ENCODE results near the gene NEK1.

NEK1 gene

GRCh38 chr4:169601016-169601771 is 11.2 kb downstream of the NEK1 start:
- Histone ChIP-seq H3K36me3 (replicated peaks) (no peaks in the 10 kb centered on the region), H3K4me3 (ENCODE audit: low read depth, low read length) (no peak overlapping the region), H3K27me3 (replicated peaks) (no peaks in the 10 kb centered on the region), H3K27ac (no peak overlapping the region)
- no peak for TF ChIP-seq CTCF (IDR thresholded peaks at IDR 0.05; ENCODE audit: low read depth, low read length, missing control alignments)
- DNase-seq, result no peak
- in situ Hi-C loops (cut with HindIII; ENCODE audit: low pct_ligation_motif_present, low sequenced_read_pairs), result no loop called here

- no peak overlapping the region for H3K27ac ChIP-seq
- no peak for TF ChIP-seq CTCF (IDR thresholded peaks at IDR 0.05; ENCODE audit: low read depth, low read length, missing control alignments)
- H3K27me3 ChIP-seq (replicated peaks), result no peaks in the 10 kb centered on the region
- no peak overlapping the region for H3K4me3 ChIP-seq (ENCODE audit: low read depth, low read length)
- no peak for DNase-seq
- H3K36me3 ChIP-seq (replicated peaks), result no peaks in the 10 kb centered on the region
- in situ Hi-C loops (cut with HindIII; ENCODE audit: low pct_ligation_motif_present, low sequenced_read_pairs), result no loop called here
Observed at GRCh38 chr4:169594560-169595195, 17.7 kb downstream of the NEK1 start.

- Histone ChIP-seq H3K27me3 (replicated peaks) (no peaks in the 10 kb centered on the region), H3K27ac (no peak overlapping the region), H3K4me3 (ENCODE audit: low read depth, low read length) (no peak overlapping the region), H3K36me3 (replicated peaks) (no peaks in the 10 kb centered on the region)
- in situ Hi-C loops (cut with HindIII; ENCODE audit: low pct_ligation_motif_present, low sequenced_read_pairs), result no loop called here
- no peak for DNase-seq
- no peak for TF ChIP-seq CTCF (IDR thresholded peaks at IDR 0.05; ENCODE audit: low read depth, low read length, missing control alignments)
Observed at GRCh38 chr4:169593050-169593560, 19.3 kb downstream of the NEK1 start.

GRCh38 chr4:169583563-169583962 is 28.8 kb downstream of the NEK1 start:
- Histone ChIP-seq H3K27me3 (replicated peaks) (no peaks in the 10 kb centered on the region), H3K27ac (peak overlapping the region; percentile 33), H3K4me3 (ENCODE audit: low read depth, low read length) (no peak overlapping the region), H3K36me3 (replicated peaks) (peaks cover 4% of the 10 kb centered on the region)
- in situ Hi-C loops (cut with HindIII; ENCODE audit: low pct_ligation_motif_present, low sequenced_read_pairs), result no loop called here
- peak; percentile 6 for DNase-seq
- no peak for TF ChIP-seq CTCF (IDR thresholded peaks at IDR 0.05; ENCODE audit: low read depth, low read length, missing control alignments)

GRCh38 chr4:169582706-169583105 is 29.7 kb downstream of the NEK1 start:
- no peak for TF ChIP-seq CTCF (IDR thresholded peaks at IDR 0.05; ENCODE audit: low read depth, low read length, missing control alignments)
- in situ Hi-C loops (cut with HindIII; ENCODE audit: low pct_ligation_motif_present, low sequenced_read_pairs), result no loop called here
- no peak overlapping the region for H3K27ac ChIP-seq
- peak; percentile 36 for DNase-seq
- no peaks in the 10 kb centered on the region for H3K27me3 ChIP-seq (replicated peaks)
- H3K4me3 ChIP-seq (ENCODE audit: low read depth, low read length), result no peak overlapping the region
- H3K36me3 ChIP-seq (replicated peaks), result peaks cover 4% of the 10 kb centered on the region

Data from brain microvascular endothelial cell (primary cell).